Parathyroid adenoma (tissue), 2 donors: ENCODE measurements around the gene ZSWIM5.
"Not testable (repeated sequence)": the region's sequence is repeated elsewhere in the genome, so short reads cannot be mapped to it uniquely, and the experiment has no call there.

Source experiments
- H2AFZ ChIP-seq: fragments of 300-600 bp; sonication (generic); one replicate; pipeline ENCODE4 v1.7.0; 2017; ENCODE audit warnings: antibody characterized with exemption, mild to moderate bottlenecking
- H3K27ac ChIP-seq: fragments of 300-600 bp; sonication (generic); one replicate; pipeline ENCODE4 v1.7.0; 2017
- H3K27me3 ChIP-seq: fragments of 300-600 bp; sonication (generic); one replicate; pipeline ENCODE4 v1.7.0; 2017; ENCODE audit warnings: low read length; ENCODE audit not compliant: control insufficient read depth, insufficient read depth
- H3K36me3 ChIP-seq: fragments of 300-600 bp; sonication (generic); one replicate; pipeline ENCODE4 v1.7.0; 2017; ENCODE audit warnings: low read length; ENCODE audit not compliant: control insufficient read depth, insufficient read depth
- H3K4me1 ChIP-seq: fragments of 300-600 bp; sonication (generic); one replicate; pipeline ENCODE4 v1.7.0; 2017; ENCODE audit warnings: control low read depth
- H3K4me2 ChIP-seq: fragments of 300-600 bp; sonication (generic); one replicate; pipeline ENCODE4 v1.7.0; 2017; ENCODE audit warnings: low read length
- H3K4me3 ChIP-seq: fragments of 300-600 bp; sonication (generic); one replicate; pipeline ENCODE4 v1.7.0; 2017; ENCODE audit warnings: low read depth, low read length
- H3K79me2 ChIP-seq: fragments of 300-600 bp; sonication (generic); one replicate; pipeline ENCODE4 v1.7.0; 2017; ENCODE audit warnings: control low read depth
- H3K9ac ChIP-seq: fragments of 300-600 bp; sonication (generic); one replicate; pipeline ENCODE4 v1.7.0; 2017; ENCODE audit warnings: mild to moderate bottlenecking
- H3K9me3 ChIP-seq: fragments of 300-600 bp; sonication (generic); one replicate; pipeline ENCODE4 v1.7.0; 2017; ENCODE audit warnings: low read length; ENCODE audit not compliant: control insufficient read depth
- TF ChIP-seq, protein P1 (sequence below): fragments of 300-600 bp; sonication (generic); IDR thresholded peaks from one replicate; pipeline ENCODE4 v1.7.0; 2017; ENCODE audit warnings: antibody characterized with exemption, mild to moderate bottlenecking
- donor health status: primary hyperparathyroidism.

The ZSWIM5 gene

DNA sequence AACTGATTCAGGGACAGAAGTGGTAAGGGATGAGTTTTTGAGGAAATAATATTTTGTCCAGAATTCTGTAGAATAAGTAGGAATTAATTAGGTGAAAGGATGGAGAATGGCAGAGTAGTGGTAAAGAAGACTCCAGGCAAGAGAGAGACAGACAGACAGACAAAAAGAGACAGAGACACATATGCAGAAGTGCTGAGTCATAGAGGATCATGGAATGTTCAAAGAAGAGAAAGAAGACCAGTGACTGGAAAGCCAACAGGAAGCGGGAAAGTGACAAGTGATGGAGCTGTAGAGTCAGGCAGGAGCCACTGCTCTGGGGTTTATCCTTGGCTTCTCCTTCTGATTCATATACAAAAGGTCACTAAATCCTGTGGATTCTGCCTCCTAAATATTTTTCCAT is 108.5 kb downstream of the ZSWIM5 start:
- Histone ChIP-seq H2AFZ (no peak overlapping the region), H3K27ac (no peak overlapping the region), H3K4me1 (no peaks in the 10 kb centered on the region), H3K27me3 (no peaks in the 10 kb centered on the region), H3K79me2 (no peaks in the 10 kb centered on the region), H3K9ac (no peak overlapping the region), H3K4me2 (no peak overlapping the region), H3K9me3 (no peaks in the 10 kb centered on the region), H3K36me3 (no peaks in the 10 kb centered on the region), H3K4me3 (no peak overlapping the region)
- TF ChIP-seq, protein P1, sequence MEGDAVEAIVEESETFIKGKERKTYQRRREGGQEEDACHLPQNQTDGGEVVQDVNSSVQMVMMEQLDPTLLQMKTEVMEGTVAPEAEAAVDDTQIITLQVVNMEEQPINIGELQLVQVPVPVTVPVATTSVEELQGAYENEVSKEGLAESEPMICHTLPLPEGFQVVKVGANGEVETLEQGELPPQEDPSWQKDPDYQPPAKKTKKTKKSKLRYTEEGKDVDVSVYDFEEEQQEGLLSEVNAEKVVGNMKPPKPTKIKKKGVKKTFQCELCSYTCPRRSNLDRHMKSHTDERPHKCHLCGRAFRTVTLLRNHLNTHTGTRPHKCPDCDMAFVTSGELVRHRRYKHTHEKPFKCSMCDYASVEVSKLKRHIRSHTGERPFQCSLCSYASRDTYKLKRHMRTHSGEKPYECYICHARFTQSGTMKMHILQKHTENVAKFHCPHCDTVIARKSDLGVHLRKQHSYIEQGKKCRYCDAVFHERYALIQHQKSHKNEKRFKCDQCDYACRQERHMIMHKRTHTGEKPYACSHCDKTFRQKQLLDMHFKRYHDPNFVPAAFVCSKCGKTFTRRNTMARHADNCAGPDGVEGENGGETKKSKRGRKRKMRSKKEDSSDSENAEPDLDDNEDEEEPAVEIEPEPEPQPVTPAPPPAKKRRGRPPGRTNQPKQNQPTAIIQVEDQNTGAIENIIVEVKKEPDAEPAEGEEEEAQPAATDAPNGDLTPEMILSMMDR: no peak

DNA sequence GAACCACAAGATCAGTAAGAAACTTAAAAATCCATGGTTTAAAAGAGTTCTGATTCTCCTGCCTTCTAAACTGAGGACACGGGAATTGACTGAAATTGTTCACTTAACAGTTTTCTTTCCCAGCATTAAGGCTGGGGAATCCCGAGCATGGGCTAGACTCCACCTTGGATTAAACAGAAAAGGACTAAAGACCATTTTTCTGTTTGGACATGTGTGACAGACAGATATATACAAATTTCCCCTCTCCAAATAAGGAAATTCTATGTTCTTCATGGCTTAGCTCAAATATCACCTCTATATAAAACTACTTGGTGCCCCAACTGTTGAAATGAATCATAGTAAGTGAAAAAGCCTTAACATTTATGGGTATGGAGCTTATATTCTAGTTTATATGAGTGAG is 109.3 kb downstream of the ZSWIM5 start:
- Histone ChIP-seq H3K36me3 (no peaks in the 10 kb centered on the region), H3K4me1 (no peaks in the 10 kb centered on the region), H3K9ac (no peak overlapping the region), H3K9me3 (no peaks in the 10 kb centered on the region), H3K27me3 (no peaks in the 10 kb centered on the region), H3K4me2 (no peak overlapping the region), H3K79me2 (no peaks in the 10 kb centered on the region), H3K27ac (no peak overlapping the region), H2AFZ (no peak overlapping the region), H3K4me3 (no peak overlapping the region)
- TF ChIP-seq, protein P1: no peak

DNA sequence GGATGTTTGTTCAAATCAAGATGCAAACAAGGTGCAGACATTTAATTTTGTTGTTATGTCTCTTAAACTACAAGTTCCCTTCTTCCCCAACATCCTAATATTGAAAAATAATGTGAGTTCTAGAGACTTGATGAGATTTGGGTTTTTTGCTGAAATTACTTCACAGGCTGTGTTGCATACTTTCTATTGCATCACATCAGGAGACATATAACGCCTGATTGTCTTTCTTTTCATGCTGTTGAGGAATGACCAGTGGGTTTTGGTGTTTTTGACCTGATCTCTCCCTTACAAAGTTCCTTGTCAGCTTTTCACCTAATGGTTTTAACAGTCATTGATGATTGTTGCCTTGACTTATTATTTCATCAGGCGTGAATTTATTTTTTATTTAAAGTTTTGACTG is 111.0 kb downstream of the ZSWIM5 start:
- TF ChIP-seq, protein P1: no peak
- Histone ChIP-seq H3K9ac (no peak overlapping the region), H3K27ac (no peak overlapping the region)

DNA sequence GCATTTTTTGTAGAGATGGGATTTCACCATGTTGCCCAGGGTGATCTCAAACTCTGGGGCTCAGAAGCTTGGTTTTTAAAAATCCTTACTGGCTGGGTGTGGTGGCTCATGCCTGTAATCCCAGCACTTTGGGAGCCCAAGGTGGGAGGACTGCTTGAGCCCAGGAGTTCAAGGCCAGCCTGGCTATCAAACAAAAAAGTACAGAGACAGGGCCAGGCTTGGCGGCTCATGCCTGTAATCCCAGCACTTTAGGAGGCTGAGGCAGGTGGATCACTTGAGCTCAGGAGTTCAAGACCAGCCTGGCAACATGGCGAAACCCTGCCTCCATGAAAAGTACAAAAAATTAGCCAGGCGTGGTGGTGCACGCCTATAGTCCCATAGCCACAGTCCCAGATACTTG is 112.0 kb downstream of the ZSWIM5 start:
- H3K9me3 ChIP-seq, H2AFZ ChIP-seq, H3K4me2 ChIP-seq: not testable (repeated sequence)

More for the DNA sequence above, 111.0 kb downstream of the ZSWIM5 start:
- Histone ChIP-seq H3K27me3 (no peaks in the 10 kb centered on the region), H3K36me3 (no peaks in the 10 kb centered on the region), H3K4me3 (no peak overlapping the region), H3K4me2 (no peak overlapping the region), H3K4me1 (no peaks in the 10 kb centered on the region), H3K9me3 (no peaks in the 10 kb centered on the region), H3K79me2 (no peaks in the 10 kb centered on the region), H2AFZ (no peak overlapping the region)

DNA sequence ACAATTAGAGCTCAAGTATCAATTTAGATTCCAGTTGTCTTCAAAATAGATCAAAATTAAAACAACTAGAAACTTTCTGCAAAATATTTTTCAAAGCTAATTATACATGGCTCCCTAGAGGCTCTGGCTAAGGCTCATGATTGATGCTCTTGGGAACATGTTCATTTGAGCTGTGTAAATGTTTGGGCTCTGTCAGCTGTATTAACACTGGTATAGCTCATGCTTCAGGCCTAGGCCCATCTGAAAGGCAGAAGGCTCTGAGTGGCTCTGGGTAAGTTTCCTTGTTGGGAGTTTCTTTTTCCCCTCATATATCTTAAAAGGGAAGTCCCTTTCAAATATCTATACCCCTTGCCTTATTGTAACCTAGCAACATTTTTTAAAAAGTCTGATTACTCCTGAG is 113.1 kb downstream of the ZSWIM5 start:
- Histone ChIP-seq H3K79me2 (no peaks in the 10 kb centered on the region), H3K27me3 (no peaks in the 10 kb centered on the region), H3K36me3 (no peaks in the 10 kb centered on the region), H3K4me1 (no peaks in the 10 kb centered on the region), H3K27ac (no peak overlapping the region), H2AFZ (no peak overlapping the region), H3K9ac (no peak overlapping the region), H3K4me3 (no peak overlapping the region), H3K9me3 (no peaks in the 10 kb centered on the region), H3K4me2 (no peak overlapping the region)
- TF ChIP-seq, protein P1: no peak

More for the DNA sequence above, 112.0 kb downstream of the ZSWIM5 start:
- not testable (repeated sequence) for H3K9ac ChIP-seq, H3K4me1 ChIP-seq, H3K27me3 ChIP-seq, H3K4me3 ChIP-seq, H3K36me3 ChIP-seq, H3K27ac ChIP-seq, H3K79me2 ChIP-seq
